ENCODE results near the gene MRPL33. TPM values are rescaled to one million over a fixed set of nuclear protein-coding genes. Genes with fewer than 3 reads are reported as not detected.

MRPL33 gene
- total RNA-seq, 1 donor, result 105 TPM

DNA sequence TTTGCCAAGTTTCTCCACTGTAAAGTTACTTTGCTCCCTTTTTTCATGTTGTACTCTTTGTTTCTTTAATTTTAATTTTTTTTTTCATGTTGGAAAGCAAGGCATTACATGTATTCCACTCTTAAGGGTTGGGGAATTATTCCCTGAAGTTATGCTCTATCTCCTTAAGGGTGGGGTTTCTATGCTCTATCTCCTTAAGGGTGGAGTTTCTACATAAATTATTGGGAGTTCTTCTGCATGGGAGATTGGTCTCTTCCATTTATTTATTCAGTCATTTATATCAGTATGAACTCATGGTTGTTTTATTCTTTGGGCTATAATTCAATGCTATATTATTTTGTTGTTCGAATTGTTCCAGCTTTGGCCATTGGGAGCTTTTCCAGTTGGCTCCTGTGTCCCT, 11.2 kb downstream of the MRPL33 start:
- Histone ChIP-seq H3K79me2 (ENCODE audit: insufficient read depth, low read length) (peaks cover 22% of the 10 kb centered on the region), H3K4me1 (ENCODE audit: insufficient read depth, low read length) (no peaks in the 10 kb centered on the region), H3K9me3 (ENCODE audit: low read depth, low read length) (no peaks in the 10 kb centered on the region), H4K20me1 (ENCODE audit: insufficient read depth, low read length) (no peaks in the 10 kb centered on the region), H3K4me3 (ENCODE audit: insufficient read depth, low read length) (no peak overlapping the region), H2AFZ (ENCODE audit: low read length) (no peak overlapping the region), H3K36me3 (ENCODE audit: insufficient read depth, low read length) (peaks cover 14% of the 10 kb centered on the region), H3K4me2 (ENCODE audit: insufficient read depth, low read length) (no peak overlapping the region), H3K27me3 (ENCODE audit: insufficient read depth, low read length) (no peaks in the 10 kb centered on the region), H3K27ac (ENCODE audit: low read depth, low read length) (no peak overlapping the region)
- TF ChIP-seq CTCF (IDR thresholded peaks at IDR 0.05; ENCODE audit: extremely low read depth, low read depth, low read length), result no peak
- no peak for DNase-seq (ENCODE audit: insufficient read length, low spot score, missing footprints)

GRCh38 chr2:27790796-27791195, 19.3 kb downstream of the MRPL33 start:
- no peaks in the 10 kb centered on the region for H3K36me3 ChIP-seq (ENCODE audit: insufficient read depth, low read length)
- H2AFZ ChIP-seq (ENCODE audit: low read length), result no peak overlapping the region
- TF ChIP-seq CTCF (IDR thresholded peaks at IDR 0.05; ENCODE audit: extremely low read depth, low read depth, low read length), result no peak
- no peak overlapping the region for H3K4me3 ChIP-seq (ENCODE audit: insufficient read depth, low read length)
- no peak overlapping the region for H3K4me2 ChIP-seq (ENCODE audit: insufficient read depth, low read length)
- no peaks in the 10 kb centered on the region for H3K9me3 ChIP-seq (ENCODE audit: low read depth, low read length)
- H3K27ac ChIP-seq (ENCODE audit: low read depth, low read length), result no peak overlapping the region
- H3K4me1 ChIP-seq (ENCODE audit: insufficient read depth, low read length), result peaks cover 20% of the 10 kb centered on the region
- DNase-seq (ENCODE audit: insufficient read length, low spot score, missing footprints), result no peak
- H4K20me1 ChIP-seq (ENCODE audit: insufficient read depth, low read length), result no peaks in the 10 kb centered on the region
- H3K79me2 ChIP-seq (ENCODE audit: insufficient read depth, low read length), result no peaks in the 10 kb centered on the region
- H3K27me3 ChIP-seq (ENCODE audit: insufficient read depth, low read length), result no peaks in the 10 kb centered on the region

DNA sequence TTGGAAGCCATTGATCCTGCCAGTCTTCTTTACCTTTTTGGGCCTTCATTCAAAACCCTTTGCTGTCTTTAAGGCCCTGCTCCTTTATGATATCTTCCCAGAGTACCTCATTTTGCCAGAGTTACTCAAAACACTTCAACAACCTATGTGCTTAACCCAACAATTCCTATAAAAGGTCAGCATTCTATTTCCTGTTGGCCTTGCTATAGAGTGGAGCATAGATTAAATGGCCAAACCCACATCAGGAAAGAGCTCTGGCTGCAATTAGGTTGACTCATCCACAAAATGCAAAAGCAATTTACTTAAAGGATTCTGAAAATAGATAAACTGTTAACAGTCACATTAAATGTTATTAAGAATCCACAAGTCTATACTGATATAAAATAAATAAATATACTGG, 21.2 kb downstream of the MRPL33 start:
- Histone ChIP-seq H3K27me3 (ENCODE audit: insufficient read depth, low read length) (no peaks in the 10 kb centered on the region), H3K9me3 (ENCODE audit: low read depth, low read length) (no peaks in the 10 kb centered on the region), H4K20me1 (ENCODE audit: insufficient read depth, low read length) (no peaks in the 10 kb centered on the region), H2AFZ (ENCODE audit: low read length) (peak overlapping the region; percentile 38), H3K36me3 (ENCODE audit: insufficient read depth, low read length) (no peaks in the 10 kb centered on the region), H3K4me2 (ENCODE audit: insufficient read depth, low read length) (no peak overlapping the region), H3K4me1 (ENCODE audit: insufficient read depth, low read length) (peaks cover 40% of the 10 kb centered on the region), H3K79me2 (ENCODE audit: insufficient read depth, low read length) (no peaks in the 10 kb centered on the region), H3K27ac (ENCODE audit: low read depth, low read length) (peak overlapping the region; percentile 29), H3K4me3 (ENCODE audit: insufficient read depth, low read length) (no peak overlapping the region)
- TF ChIP-seq CTCF (IDR thresholded peaks at IDR 0.05; ENCODE audit: extremely low read depth, low read depth, low read length), result no peak
- DNase-seq (ENCODE audit: insufficient read length, low spot score, missing footprints), result no peak

DNA sequence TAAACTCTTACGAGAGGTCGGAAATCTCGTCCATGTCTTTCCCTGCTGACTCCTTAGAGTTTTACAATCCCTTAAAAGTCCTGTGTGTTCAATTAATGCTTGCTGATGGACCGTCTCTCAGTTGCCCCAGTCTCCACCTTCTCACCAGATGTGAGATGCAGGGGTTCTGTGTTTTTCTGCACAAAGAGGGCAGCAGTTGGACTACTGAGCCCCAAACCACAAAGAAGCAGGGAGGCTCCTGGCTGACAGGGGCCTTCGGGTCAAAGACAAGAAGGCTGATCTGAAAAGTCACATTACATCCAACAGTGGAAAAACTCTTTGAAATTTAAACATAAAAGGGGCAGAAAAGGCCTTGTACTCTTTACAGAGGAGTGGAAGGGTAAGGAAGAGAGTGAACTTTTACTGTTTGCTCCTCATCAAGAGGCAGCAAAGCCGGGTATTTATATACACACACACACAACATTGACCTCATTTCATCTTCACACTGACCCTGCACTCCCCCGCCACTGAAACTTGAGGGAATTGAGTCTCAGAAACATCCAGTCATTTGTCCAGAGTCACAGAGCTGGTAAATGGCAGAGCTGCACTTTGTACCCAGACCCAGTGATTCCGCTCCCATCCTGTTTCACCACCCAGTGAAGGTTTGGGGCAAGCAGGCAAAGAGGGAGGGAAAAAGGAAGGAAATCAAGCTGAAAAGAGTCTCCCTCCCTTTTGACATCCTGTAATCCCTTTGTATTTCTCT, 23.7 kb downstream of the MRPL33 start:
- no peak for DNase-seq (ENCODE audit: insufficient read length, low spot score, missing footprints)
- H3K27me3 ChIP-seq (ENCODE audit: insufficient read depth, low read length), result no peaks in the 10 kb centered on the region
- no peaks in the 10 kb centered on the region for H4K20me1 ChIP-seq (ENCODE audit: insufficient read depth, low read length)
- no peaks in the 10 kb centered on the region for H3K36me3 ChIP-seq (ENCODE audit: insufficient read depth, low read length)
- no peaks in the 10 kb centered on the region for H3K9me3 ChIP-seq (ENCODE audit: low read depth, low read length)
- H2AFZ ChIP-seq (ENCODE audit: low read length), result no peak overlapping the region
- peak overlapping the region; percentile 1 for H3K4me2 ChIP-seq (ENCODE audit: insufficient read depth, low read length)
- peaks cover 62% of the 10 kb centered on the region for H3K4me1 ChIP-seq (ENCODE audit: insufficient read depth, low read length)
- peak overlapping the region; percentile 98 for H3K27ac ChIP-seq (ENCODE audit: low read depth, low read length)
- H3K4me3 ChIP-seq (ENCODE audit: insufficient read depth, low read length), result no peak overlapping the region
- no peaks in the 10 kb centered on the region for H3K79me2 ChIP-seq (ENCODE audit: insufficient read depth, low read length)
- TF ChIP-seq CTCF (IDR thresholded peaks at IDR 0.05; ENCODE audit: extremely low read depth, low read depth, low read length), result no peak
